ENCODE results near the gene C1QTNF6.

DNA sequence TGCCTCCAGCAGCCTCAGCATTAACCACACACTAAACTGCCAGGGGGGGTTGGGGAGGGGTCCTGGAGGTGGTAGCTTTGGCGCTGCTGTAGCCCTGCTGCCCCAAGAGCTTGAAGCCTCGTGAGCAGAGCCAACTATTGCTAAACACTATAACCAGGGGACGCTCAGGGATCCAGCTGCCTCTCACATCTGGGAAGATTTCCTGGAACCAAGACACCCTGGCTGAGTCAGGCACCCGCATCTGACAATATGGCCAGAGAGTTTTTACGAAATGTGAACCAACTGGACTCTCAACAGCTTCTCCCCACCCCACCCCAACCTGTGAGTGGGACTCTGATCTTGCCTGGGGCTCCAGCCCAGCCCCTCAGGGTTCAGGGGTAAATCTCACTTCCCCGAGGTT, 14.3 kb downstream of the C1QTNF6 start:
- TF ChIP-seq TOX (CRISPR knock-in tag; IDR thresholded peaks at IDR 0.05; ENCODE audit: borderline replicate concordance) (no peak), ZNF565 (CRISPR knock-in tag; conservative IDR thresholded peaks at IDR 0.05; ENCODE audit: low read depth) (no peak), ARNTL (CRISPR knock-in tag; IDR thresholded peaks at IDR 0.05; ENCODE audit: borderline replicate concordance, low read depth) (no peak), ZFP3 (CRISPR knock-in tag; IDR thresholded peaks at IDR 0.05) (no peak), BACH2 (CRISPR knock-in tag; IDR thresholded peaks at IDR 0.05; ENCODE audit: borderline replicate concordance) (no peak), ISL1 (CRISPR knock-in tag; IDR thresholded peaks at IDR 0.05) (no peak), SNAI2 (CRISPR knock-in tag; IDR thresholded peaks at IDR 0.05) (no peak), RARB (CRISPR knock-in tag; IDR thresholded peaks at IDR 0.05) (no peak)
- TF ChIP-seq, protein P1, sequence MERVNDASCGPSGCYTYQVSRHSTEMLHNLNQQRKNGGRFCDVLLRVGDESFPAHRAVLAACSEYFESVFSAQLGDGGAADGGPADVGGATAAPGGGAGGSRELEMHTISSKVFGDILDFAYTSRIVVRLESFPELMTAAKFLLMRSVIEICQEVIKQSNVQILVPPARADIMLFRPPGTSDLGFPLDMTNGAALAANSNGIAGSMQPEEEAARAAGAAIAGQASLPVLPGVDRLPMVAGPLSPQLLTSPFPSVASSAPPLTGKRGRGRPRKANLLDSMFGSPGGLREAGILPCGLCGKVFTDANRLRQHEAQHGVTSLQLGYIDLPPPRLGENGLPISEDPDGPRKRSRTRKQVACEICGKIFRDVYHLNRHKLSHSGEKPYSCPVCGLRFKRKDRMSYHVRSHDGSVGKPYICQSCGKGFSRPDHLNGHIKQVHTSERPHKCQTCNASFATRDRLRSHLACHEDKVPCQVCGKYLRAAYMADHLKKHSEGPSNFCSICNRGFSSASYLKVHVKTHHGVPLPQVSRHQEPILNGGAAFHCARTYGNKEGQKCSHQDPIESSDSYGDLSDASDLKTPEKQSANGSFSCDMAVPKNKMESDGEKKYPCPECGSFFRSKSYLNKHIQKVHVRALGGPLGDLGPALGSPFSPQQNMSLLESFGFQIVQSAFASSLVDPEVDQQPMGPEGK (CRISPR knock-in tag; IDR thresholded peaks at IDR 0.05; ENCODE audit: borderline replicate concordance) = no peak
- TF ChIP-seq, protein P2, sequence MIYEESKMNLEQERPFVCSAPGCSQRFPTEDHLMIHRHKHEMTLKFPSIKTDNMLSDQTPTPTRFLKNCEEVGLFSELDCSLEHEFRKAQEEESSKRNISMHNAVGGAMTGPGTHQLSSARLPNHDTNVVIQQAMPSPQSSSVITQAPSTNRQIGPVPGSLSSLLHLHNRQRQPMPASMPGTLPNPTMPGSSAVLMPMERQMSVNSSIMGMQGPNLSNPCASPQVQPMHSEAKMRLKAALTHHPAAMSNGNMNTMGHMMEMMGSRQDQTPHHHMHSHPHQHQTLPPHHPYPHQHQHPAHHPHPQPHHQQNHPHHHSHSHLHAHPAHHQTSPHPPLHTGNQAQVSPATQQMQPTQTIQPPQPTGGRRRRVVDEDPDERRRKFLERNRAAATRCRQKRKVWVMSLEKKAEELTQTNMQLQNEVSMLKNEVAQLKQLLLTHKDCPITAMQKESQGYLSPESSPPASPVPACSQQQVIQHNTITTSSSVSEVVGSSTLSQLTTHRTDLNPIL (CRISPR knock-in tag; IDR thresholded peaks at IDR 0.05; ENCODE audit: low read depth) = no peak
